GM23338 (cell line): ENCODE results near the gene ADCY5. TPM values are rescaled to one million over a fixed set of nuclear protein-coding genes. Genes with fewer than 3 reads are reported as not detected.

ENCODE experiments used
- ATAC-seq: fragments of 200-7000 bp; cut with Tn5 transposase; 3 replicates; pipeline ENCODE4 v1.9.1; 2020
- DNase-seq: peaks from one replicate; pipeline ENCODE4 v3.0.0-alpha.2; 2015; ENCODE audit warnings: low spot score
- H2AFZ ChIP-seq: fragments of 200-600 bp; sonication (generic); 2 replicates; pipeline ENCODE4 v1.8.0; 2016; ENCODE audit warnings: antibody characterized with exemption, mild to moderate bottlenecking, moderate library complexity
- H3F3A ChIP-seq: fragments of 200-600 bp; sonication (generic); replicated peaks from 2 replicates; pipeline ENCODE4 v1.8.0; 2017; ENCODE audit warnings: antibody characterized with exemption, mixed run types, low read depth
- H3K27ac ChIP-seq: fragments of 200-600 bp; sonication (generic); 2 replicates; pipeline ENCODE4 v1.6.1; 2016; ENCODE audit warnings: low read depth
- H3K27me3 ChIP-seq: fragments of 200-600 bp; sonication (generic); 2 replicates; pipeline ENCODE4 v1.8.0; 2016; ENCODE audit warnings: mild to moderate bottlenecking, mixed run types, moderate library complexity; ENCODE audit not compliant: insufficient read depth
- H3K36me3 ChIP-seq: fragments of 200-600 bp; sonication (generic); 2 replicates; pipeline ENCODE4 v1.8.0; 2016; ENCODE audit warnings: mild to moderate bottlenecking; ENCODE audit not compliant: insufficient read depth
- H3K4me1 ChIP-seq: fragments of 200-600 bp; sonication (generic); 2 replicates; pipeline ENCODE4 v1.8.0; 2016; ENCODE audit warnings: mild to moderate bottlenecking, moderate library complexity; ENCODE audit not compliant: insufficient read depth
- H3K4me2 ChIP-seq: fragments of 200-600 bp; sonication (generic); 2 replicates; pipeline ENCODE4 v1.7.1; 2017; ENCODE audit warnings: mixed run types
- H3K4me3 ChIP-seq: fragments of 200-600 bp; sonication (generic); 2 replicates; pipeline ENCODE4 v1.6.1; 2016; ENCODE audit warnings: mixed run types
- H3K79me2 ChIP-seq: fragments of 200-600 bp; sonication (generic); replicated peaks from 2 replicates; pipeline ENCODE4 v1.8.0; 2017; ENCODE audit warnings: mild to moderate bottlenecking; ENCODE audit not compliant: insufficient read depth
- H3K9me2 ChIP-seq: fragments of 200-600 bp; sonication (generic); 2 replicates; pipeline ENCODE4 v1.8.0; 2017; ENCODE audit not compliant: insufficient read depth
- H4K20me1 ChIP-seq: fragments of 200-600 bp; sonication (generic); replicated peaks from 2 replicates; pipeline ENCODE4 v1.8.0; 2017; ENCODE audit warnings: mild to moderate bottlenecking; ENCODE audit not compliant: insufficient read depth
- H3K27ac Mint-ChIP-seq: 2 replicates; pipeline ENCODE4 v1.8.0; 2020; ENCODE audit warnings: inconsistent platforms, mild to moderate bottlenecking, moderate library complexity, mixed read lengths
- H3K27me3 Mint-ChIP-seq: 3 replicates; pipeline ENCODE4 v1.8.0; 2022; ENCODE audit warnings: low read depth, mild to moderate bottlenecking, moderate library complexity, mixed read lengths, inconsistent platforms; ENCODE audit not compliant: insufficient read depth, poor library complexity
- H3K36me3 Mint-ChIP-seq: 3 replicates; pipeline ENCODE4 v1.8.0; 2021; ENCODE audit warnings: low read depth, mild to moderate bottlenecking, inconsistent platforms, moderate library complexity, mixed read lengths
- H3K4me1 Mint-ChIP-seq: 3 replicates; pipeline ENCODE4 v1.8.0; 2020; ENCODE audit warnings: mild to moderate bottlenecking, inconsistent platforms, mixed read lengths
- H3K4me3 Mint-ChIP-seq: 3 replicates; pipeline ENCODE4 v1.8.0; 2021; ENCODE audit warnings: moderate library complexity, mild to moderate bottlenecking, inconsistent platforms, mixed read lengths
- H3K9me3 Mint-ChIP-seq: 3 replicates; pipeline ENCODE4 v1.8.0; 2020; ENCODE audit warnings: moderate library complexity, mild to moderate bottlenecking, inconsistent platforms, mixed read lengths
- CREB1 ChIP-seq: fragments of 250-450 bp; sonication (Bioruptor Pico); IDR thresholded peaks from 2 replicates; pipeline ENCODE4 v1.5.0; 2020; ENCODE audit warnings: low read depth, mild to moderate bottlenecking, moderate library complexity
- CTCF ChIP-seq, 2 experiments: fragments of 200-600 bp in 1 of 2; sonication (generic) in 1 of 2; conservative IDR thresholded peaks; 2 replicates each; pipeline versions ENCODE4 v1.5.1 to v1.6.1; 2016 to 2017; ENCODE audit warnings: antibody characterized with exemption in 2 of 2, low read depth in 2 of 2, mild to moderate bottlenecking in 2 of 2, moderate library complexity in 1 of 2
- ETS1 ChIP-seq: IDR thresholded peaks from 2 replicates; pipeline ENCODE4 v1.6.1; 2016; ENCODE audit warnings: antibody characterized with exemption
- EZH2 ChIP-seq: fragments of 200-600 bp; sonication (generic); IDR thresholded peaks from one replicate; pipeline ENCODE4 v1.8.0; 2017; ENCODE audit warnings: antibody characterized with exemption, mild to moderate bottlenecking, low read depth; ENCODE audit not compliant: unreplicated experiment
- EZH2phosphoT487 ChIP-seq: fragments of 200-600 bp; sonication (generic); IDR thresholded peaks from one replicate; pipeline ENCODE4 v1.8.1; 2018; ENCODE audit warnings: antibody characterized with exemption; ENCODE audit not compliant: unreplicated experiment
- JUNB ChIP-seq: IDR thresholded peaks from one replicate; pipeline ENCODE4 v1.6.1; 2016; ENCODE audit warnings: antibody characterized with exemption; ENCODE audit not compliant: unreplicated experiment
- NANOG ChIP-seq: IDR thresholded peaks from 2 replicates; pipeline ENCODE4 v1.6.1; 2016; ENCODE audit warnings: antibody characterized with exemption, borderline replicate concordance
- POLR2AphosphoS5 ChIP-seq: IDR thresholded peaks from 2 replicates; pipeline ENCODE4 v1.6.1; 2016; ENCODE audit warnings: antibody characterized with exemption, low read depth
- STAT1 ChIP-seq: IDR thresholded peaks from one replicate; pipeline ENCODE4 v1.6.1; 2016; ENCODE audit warnings: antibody characterized with exemption; ENCODE audit not compliant: unreplicated experiment
- ZNF114 ChIP-seq: fragments of 250-450 bp; sonication (Bioruptor Pico); IDR thresholded peaks from 2 replicates; pipeline ENCODE4 v1.5.0; 2020; ENCODE audit warnings: mild to moderate bottlenecking, moderate library complexity
- ZNF331 ChIP-seq: fragments of 250-450 bp; sonication (Bioruptor Pico); IDR thresholded peaks from 2 replicates; pipeline ENCODE4 v1.5.0; 2020; ENCODE audit warnings: low read depth, mild to moderate bottlenecking, moderate library complexity
- polyA plus RNA-seq: library from polyadenylated mRNA; unstranded; fragments of >200 nt; fragmentation: Nextera tagmentation; extraction: Ambion mirVana; gene quantifications from 2 replicates; pipeline ENCODE4 v1.2.1, GENCODE V29; 2016
- total RNA-seq: library from RNA; depleted of rRNA; stranded (reverse); fragments of >200 nt; shearing (Covaris generic); gene quantifications from 2 replicates; pipeline ENCODE4 v1.2.3, GENCODE V29; 2014
- TF ChIP-seq, protein P1 (sequence below): fragments of 250-450 bp; sonication (Bioruptor Pico); IDR thresholded peaks from 2 replicates; pipeline ENCODE4 v1.5.0; 2020; ENCODE audit warnings: mild to moderate bottlenecking, moderate library complexity
- TF ChIP-seq, protein P2 (sequence below): IDR thresholded peaks from one replicate; pipeline ENCODE4 v1.6.1; 2018; ENCODE audit warnings: antibody characterized with exemption; ENCODE audit not compliant: unreplicated experiment

Gene ADCY5
- total and polyA plus RNA-seq, 2 experiments from 2014 or later: 3.5 to 10.2 TPM

DNA sequence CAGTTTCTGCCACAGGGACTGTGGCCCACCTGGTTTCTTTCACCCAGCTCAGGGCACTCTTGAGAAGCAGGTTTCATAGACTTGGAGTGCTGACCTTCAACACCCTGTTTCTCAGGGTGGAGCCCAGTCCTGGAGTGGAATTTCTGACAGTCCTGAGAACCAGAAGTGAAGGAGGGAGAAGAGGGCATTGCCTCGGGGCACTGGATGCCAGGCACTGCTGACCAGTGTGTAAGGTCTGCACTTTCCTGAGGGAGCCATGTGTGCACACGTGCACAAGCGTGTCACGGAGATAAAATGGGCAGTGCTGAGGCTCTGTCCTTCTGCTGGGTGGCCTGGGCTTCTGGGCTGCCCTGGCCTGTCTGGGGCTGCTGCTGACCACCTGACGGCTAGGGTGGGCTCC, 128.7 kb downstream of the ADCY5 start:
- no peaks in the 10 kb centered on the region for H3K9me2 ChIP-seq
- H3K36me3 ChIP-seq: no peaks in the 10 kb centered on the region
- Mint-ChIP-seq H3K27me3 (peaks cover 21% of the 10 kb centered on the region), H3K27ac (peak overlapping the region; percentile 47; the same call in 1 of the 2 replicates), H3K4me1 (peaks cover 52% of the 10 kb centered on the region), H3K4me3 (peak overlapping the region; percentile 37; the same call in 1 of the 3 replicates), H3K9me3 (no peaks in the 10 kb centered on the region; the same call in 2 of the 3 replicates), H3K36me3 (peaks cover 3% of the 10 kb centered on the region; the same call in 2 of the 3 replicates)
- no peaks in the 10 kb centered on the region for H3K27me3 ChIP-seq
- peak overlapping the region; percentile 40 for H3K4me2 ChIP-seq
- ATAC-seq (no peak), DNase-seq (no peak)
- H3K4me1 ChIP-seq: peaks cover 35% of the 10 kb centered on the region
- H3K27ac ChIP-seq: peak overlapping the region; percentile 59; the same call in 1 of the 2 replicates
- no peaks in the 10 kb centered on the region for H3K79me2 ChIP-seq
- peaks cover 11% of the 10 kb centered on the region for H3F3A ChIP-seq
- no peaks in the 10 kb centered on the region for H4K20me1 ChIP-seq
- no peak overlapping the region for H2AFZ ChIP-seq
- no peak for TF ChIP-seq ETS1
- no peak for TF ChIP-seq JUNB
- no peak for TF ChIP-seq POLR2AphosphoS5
- no peak for TF ChIP-seq ZNF331 (CRISPR knock-in tag)
- no peak for TF ChIP-seq CTCF (conservative IDR thresholded peaks at IDR 0.05; ENCODE audit: low read depth in 2 of 2)
- TF ChIP-seq NANOG: no peak
- TF ChIP-seq, protein P1, sequence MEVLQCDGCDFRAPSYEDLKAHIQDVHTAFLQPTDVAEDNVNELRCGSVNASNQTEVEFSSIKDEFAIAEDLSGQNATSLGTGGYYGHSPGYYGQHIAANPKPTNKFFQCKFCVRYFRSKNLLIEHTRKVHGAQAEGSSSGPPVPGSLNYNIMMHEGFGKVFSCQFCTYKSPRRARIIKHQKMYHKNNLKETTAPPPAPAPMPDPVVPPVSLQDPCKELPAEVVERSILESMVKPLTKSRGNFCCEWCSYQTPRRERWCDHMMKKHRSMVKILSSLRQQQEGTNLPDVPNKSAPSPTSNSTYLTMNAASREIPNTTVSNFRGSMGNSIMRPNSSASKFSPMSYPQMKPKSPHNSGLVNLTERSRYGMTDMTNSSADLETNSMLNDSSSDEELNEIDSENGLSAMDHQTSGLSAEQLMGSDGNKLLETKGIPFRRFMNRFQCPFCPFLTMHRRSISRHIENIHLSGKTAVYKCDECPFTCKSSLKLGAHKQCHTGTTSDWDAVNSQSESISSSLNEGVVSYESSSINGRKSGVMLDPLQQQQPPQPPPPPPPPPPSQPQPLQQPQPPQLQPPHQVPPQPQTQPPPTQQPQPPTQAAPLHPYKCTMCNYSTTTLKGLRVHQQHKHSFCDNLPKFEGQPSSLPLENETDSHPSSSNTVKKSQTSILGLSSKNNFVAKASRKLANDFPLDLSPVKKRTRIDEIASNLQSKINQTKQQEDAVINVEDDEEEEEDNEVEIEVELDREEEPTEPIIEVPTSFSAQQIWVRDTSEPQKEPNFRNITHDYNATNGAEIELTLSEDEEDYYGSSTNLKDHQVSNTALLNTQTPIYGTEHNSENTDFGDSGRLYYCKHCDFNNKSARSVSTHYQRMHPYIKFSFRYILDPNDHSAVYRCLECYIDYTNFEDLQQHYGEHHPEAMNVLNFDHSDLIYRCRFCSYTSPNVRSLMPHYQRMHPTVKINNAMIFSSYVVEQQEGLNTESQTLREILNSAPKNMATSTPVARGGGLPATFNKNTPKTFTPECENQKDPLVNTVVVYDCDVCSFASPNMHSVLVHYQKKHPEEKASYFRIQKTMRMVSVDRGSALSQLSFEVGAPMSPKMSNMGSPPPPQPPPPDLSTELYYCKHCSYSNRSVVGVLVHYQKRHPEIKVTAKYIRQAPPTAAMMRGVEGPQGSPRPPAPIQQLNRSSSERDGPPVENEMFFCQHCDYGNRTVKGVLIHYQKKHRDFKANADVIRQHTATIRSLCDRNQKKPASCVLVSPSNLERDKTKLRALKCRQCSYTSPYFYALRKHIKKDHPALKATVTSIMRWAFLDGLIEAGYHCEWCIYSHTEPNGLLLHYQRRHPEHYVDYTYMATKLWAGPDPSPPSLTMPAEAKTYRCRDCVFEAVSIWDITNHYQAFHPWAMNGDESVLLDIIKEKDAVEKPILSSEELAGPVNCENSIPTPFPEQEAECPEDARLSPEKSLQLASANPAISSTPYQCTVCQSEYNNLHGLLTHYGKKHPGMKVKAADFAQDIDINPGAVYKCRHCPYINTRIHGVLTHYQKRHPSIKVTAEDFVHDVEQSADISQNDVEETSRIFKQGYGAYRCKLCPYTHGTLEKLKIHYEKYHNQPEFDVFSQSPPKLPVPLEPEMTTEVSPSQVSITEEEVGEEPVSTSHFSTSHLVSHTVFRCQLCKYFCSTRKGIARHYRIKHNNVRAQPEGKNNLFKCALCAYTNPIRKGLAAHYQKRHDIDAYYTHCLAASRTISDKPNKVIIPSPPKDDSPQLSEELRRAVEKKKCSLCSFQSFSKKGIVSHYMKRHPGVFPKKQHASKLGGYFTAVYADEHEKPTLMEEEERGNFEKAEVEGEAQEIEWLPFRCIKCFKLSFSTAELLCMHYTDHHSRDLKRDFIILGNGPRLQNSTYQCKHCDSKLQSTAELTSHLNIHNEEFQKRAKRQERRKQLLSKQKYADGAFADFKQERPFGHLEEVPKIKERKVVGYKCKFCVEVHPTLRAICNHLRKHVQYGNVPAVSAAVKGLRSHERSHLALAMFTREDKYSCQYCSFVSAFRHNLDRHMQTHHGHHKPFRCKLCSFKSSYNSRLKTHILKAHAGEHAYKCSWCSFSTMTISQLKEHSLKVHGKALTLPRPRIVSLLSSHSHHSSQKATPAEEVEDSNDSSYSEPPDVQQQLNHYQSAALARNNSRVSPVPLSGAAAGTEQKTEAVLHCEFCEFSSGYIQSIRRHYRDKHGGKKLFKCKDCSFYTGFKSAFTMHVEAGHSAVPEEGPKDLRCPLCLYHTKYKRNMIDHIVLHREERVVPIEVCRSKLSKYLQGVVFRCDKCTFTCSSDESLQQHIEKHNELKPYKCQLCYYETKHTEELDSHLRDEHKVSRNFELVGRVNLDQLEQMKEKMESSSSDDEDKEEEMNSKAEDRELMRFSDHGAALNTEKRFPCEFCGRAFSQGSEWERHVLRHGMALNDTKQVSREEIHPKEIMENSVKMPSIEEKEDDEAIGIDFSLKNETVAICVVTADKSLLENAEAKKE (CRISPR knock-in tag): no peak
- TF ChIP-seq ZNF114 (CRISPR knock-in tag): no peak
- no peak for TF ChIP-seq EZH2
- no peak for TF ChIP-seq CREB1
- no peak for TF ChIP-seq STAT1
- TF ChIP-seq, protein P2, sequence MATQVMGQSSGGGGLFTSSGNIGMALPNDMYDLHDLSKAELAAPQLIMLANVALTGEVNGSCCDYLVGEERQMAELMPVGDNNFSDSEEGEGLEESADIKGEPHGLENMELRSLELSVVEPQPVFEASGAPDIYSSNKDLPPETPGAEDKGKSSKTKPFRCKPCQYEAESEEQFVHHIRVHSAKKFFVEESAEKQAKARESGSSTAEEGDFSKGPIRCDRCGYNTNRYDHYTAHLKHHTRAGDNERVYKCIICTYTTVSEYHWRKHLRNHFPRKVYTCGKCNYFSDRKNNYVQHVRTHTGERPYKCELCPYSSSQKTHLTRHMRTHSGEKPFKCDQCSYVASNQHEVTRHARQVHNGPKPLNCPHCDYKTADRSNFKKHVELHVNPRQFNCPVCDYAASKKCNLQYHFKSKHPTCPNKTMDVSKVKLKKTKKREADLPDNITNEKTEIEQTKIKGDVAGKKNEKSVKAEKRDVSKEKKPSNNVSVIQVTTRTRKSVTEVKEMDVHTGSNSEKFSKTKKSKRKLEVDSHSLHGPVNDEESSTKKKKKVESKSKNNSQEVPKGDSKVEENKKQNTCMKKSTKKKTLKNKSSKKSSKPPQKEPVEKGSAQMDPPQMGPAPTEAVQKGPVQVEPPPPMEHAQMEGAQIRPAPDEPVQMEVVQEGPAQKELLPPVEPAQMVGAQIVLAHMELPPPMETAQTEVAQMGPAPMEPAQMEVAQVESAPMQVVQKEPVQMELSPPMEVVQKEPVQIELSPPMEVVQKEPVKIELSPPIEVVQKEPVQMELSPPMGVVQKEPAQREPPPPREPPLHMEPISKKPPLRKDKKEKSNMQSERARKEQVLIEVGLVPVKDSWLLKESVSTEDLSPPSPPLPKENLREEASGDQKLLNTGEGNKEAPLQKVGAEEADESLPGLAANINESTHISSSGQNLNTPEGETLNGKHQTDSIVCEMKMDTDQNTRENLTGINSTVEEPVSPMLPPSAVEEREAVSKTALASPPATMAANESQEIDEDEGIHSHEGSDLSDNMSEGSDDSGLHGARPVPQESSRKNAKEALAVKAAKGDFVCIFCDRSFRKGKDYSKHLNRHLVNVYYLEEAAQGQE: no peak
- TF ChIP-seq EZH2phosphoT487: no peak
- H3K4me3 ChIP-seq: no peak overlapping the region
